Stimulated activated CD4-positive, alpha-beta T cell treated with anti-CD3 and anti-CD28 coated beads, Interleukin-2, amount 100 ng/mL, for 48 hours (primary cell): Measurements from ENCODE around the gene KREMEN2.

Source experiments
- DNase-seq, 2 donors: peaks; one replicate each; pipeline ENCODE4 v3.0.0-alpha.2; 2020

The KREMEN2 gene

DNA sequence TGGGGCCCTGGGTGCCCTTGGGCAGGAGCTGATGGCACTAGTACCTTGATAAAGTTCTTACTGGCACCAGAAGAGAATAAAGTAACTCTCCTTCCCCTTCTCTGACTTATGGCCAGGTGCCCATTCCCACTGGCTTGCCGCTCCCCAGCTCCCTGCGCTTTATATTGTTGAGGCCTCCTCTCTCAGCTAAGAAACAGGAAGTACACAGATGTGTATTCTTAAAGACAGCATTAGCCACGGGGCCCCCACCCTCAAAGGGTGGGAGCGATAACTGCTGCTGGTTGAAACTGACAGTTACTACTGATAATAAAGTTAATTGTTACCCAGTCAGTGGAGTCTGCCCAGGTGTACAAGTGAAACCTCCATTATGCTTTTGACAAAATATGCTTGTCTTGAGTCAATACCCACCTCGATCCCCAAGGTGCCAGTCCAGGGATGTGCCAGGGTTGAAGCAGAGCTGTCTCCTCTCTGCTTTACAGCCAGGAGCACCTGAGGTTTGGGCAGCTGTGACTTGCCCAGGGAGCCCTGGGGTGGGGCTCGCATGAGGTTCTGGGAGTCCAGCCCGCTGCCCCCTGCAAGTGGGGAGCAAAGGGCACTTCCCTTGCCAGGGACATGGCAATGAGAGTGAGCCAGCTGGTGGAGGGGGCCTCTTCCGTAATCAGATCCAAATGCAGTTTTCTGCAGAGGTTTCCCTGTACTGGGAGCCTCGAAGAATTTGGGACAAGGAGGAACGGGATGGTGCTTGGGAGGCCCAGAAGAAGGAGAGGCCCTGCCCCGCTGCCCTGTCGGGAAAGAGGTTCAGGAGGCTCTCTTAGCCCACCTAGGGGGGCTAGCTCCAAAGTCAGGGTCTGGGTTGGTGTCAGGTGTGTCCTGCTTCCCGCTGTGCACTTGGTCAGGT lies 43.2 kb downstream of the KREMEN2 start:
- DNase-seq = no peak

- DNase-seq = no peak
These were observed 44.0 kb downstream of the KREMEN2 start for GRCh38 chr16:3007957-3008689.

GRCh38 chr16:3008690-3009037 lies 44.6 kb downstream of the KREMEN2 start:
- DNase-seq = no peak

DNA sequence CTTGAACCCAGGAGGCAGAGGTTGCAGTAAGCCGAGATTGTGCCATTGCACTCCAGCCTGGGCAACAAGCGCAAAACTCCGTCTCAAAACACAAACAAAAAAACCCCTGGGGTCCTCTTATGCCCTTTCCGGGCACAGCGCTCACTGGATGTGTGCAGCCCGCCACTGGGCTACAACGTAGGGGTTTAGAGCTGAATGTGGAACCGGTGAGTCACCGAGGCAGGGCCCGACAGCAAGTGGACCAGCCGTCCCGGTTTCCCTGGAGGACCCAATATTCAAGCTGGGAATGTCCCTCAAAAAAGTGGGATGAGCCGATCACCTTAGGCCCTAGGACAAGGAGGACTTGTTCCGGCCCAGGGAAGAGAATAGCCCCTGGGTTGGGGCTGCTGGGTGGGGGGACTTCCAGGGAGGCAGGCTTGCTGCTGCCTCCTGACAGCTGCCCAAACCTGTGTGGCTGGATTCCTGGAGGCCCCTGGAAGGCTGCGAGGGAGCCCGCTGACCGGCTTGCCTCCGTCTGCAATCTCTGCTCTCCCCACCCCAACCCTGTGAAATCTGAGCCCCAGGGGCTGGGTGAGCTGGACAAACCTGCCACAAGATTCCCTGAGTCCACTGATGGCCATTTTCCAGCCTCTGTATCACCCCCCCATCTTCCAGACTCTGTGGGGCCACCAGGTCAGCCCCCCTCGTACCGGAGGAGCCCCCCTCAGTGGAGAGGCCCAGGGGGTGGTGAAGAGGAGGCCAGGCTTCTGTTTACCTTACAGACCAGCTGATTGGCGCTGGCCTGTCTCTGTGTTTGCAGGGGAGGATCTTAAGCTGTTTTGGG lies 45.7 kb downstream of the KREMEN2 start:
- DNase-seq = no peak

GRCh38 chr16:3010510-3010909 lies 46.4 kb downstream of the KREMEN2 start:
- DNase-seq = no peak

GRCh38 chr16:3012246-3012645 lies 48.2 kb downstream of the KREMEN2 start:
- no peak for DNase-seq

- DNase-seq = no peak
These were observed 48.8 kb downstream of the KREMEN2 start, which contains the start of gene CLDN9 for GRCh38 chr16:3012828-3013420. CLDN9 (plus strand) TSS chr16:3012923; CDS start chr16:3013363, 440 bp downstream.

- DNase-seq = no peak
These were observed 49.4 kb downstream of the KREMEN2 start for GRCh38 chr16:3013491-3013951.

DNA sequence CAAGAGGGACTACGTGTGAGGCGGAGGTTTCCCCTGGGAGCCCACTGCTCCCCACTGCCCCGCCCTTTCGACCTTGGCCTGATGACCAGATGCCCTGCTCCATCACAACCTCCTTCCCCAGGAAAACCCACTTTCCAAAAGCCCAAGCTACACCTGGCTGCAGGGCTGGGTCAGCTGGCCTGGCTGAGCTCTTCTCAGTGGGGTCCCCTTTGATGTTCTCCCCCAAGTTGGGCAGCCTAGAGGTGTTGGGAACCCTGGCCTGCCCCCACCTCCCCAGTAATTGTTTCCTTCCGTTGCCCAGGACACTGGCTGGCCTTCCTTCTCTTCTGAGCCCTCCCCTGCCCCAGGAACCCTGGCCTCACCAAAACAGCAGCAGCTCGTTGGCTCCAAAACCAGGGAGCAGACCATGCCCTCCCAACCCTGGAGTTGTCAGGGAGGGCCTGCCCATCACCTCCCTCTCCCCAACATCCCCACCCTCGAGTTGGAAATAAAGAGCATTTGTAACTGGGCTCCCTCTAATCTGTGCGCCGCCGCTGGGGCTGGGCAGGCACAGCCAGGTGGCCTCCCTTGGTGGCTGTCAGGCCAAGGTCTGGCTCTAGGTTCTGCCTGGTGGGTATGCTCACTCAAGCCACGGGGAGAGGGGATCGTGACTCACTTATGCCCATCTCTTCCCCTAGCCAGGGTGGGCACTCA lies 50.1 kb downstream of the KREMEN2 start:
- DNase-seq = no peak

GRCh38 chr16:3014971-3015370 lies 50.9 kb downstream of the KREMEN2 start:
- no peak for DNase-seq

DNA sequence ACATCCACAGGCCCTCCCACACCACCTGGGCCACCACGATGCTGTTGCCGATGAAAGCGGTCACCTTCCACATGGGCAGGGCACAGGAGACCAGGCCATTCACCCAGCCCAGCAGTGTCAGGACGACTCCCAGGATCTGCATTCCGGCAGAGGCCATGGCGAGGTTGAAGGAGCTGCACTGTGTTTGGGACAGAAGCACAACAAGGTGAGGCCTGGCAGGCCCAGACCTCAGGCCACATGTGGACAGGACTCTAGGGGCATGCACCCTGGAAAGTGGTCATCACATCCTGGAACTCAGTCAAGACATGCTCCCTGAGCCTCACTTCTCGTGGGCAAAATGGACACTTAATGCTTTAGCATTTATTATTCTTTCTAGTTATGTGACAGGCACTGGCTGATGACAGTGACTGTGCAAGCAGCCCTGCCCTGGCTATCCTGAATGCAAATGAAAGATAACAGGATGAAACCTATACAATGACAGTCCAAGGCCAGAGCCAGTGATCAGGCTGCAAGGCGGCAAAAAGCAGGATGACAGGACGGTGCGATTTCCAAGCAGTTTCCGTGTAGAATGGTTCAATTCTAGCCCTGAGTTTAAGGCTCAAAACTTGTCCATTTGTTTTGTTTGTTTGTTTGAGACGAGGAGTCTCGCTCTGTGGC lies 51.9 kb downstream of the KREMEN2 start:
- no peak for DNase-seq

GRCh38 chr16:3017344-3017743 lies 53.3 kb downstream of the KREMEN2 start:
- DNase-seq = no peak
